GM23338 (cell line): ENCODE measurements around the gene KCNB1. TPM values are rescaled to one million over a fixed set of nuclear protein-coding genes. Genes with fewer than 3 reads are reported as not detected.

ENCODE experiments used
- ATAC-seq: fragments of 200-7000 bp; cut with Tn5 transposase; 3 replicates; pipeline ENCODE4 v1.9.1; 2020
- DNase-seq: peaks from one replicate; pipeline ENCODE4 v3.0.0-alpha.2; 2015; ENCODE audit warnings: low spot score
- H2AFZ ChIP-seq: fragments of 200-600 bp; sonication (generic); 2 replicates; pipeline ENCODE4 v1.8.0; 2016; ENCODE audit warnings: antibody characterized with exemption, mild to moderate bottlenecking, moderate library complexity
- H3F3A ChIP-seq: fragments of 200-600 bp; sonication (generic); replicated peaks from 2 replicates; pipeline ENCODE4 v1.8.0; 2017; ENCODE audit warnings: antibody characterized with exemption, mixed run types, low read depth
- H3K27ac ChIP-seq: fragments of 200-600 bp; sonication (generic); 2 replicates; pipeline ENCODE4 v1.6.1; 2016; ENCODE audit warnings: low read depth
- H3K27me3 ChIP-seq: fragments of 200-600 bp; sonication (generic); 2 replicates; pipeline ENCODE4 v1.8.0; 2016; ENCODE audit warnings: mild to moderate bottlenecking, mixed run types, moderate library complexity; ENCODE audit not compliant: insufficient read depth
- H3K36me3 ChIP-seq: fragments of 200-600 bp; sonication (generic); 2 replicates; pipeline ENCODE4 v1.8.0; 2016; ENCODE audit warnings: mild to moderate bottlenecking; ENCODE audit not compliant: insufficient read depth
- H3K4me1 ChIP-seq: fragments of 200-600 bp; sonication (generic); 2 replicates; pipeline ENCODE4 v1.8.0; 2016; ENCODE audit warnings: mild to moderate bottlenecking, moderate library complexity; ENCODE audit not compliant: insufficient read depth
- H3K4me2 ChIP-seq: fragments of 200-600 bp; sonication (generic); 2 replicates; pipeline ENCODE4 v1.7.1; 2017; ENCODE audit warnings: mixed run types
- H3K4me3 ChIP-seq: fragments of 200-600 bp; sonication (generic); 2 replicates; pipeline ENCODE4 v1.6.1; 2016; ENCODE audit warnings: mixed run types
- H3K79me2 ChIP-seq: fragments of 200-600 bp; sonication (generic); replicated peaks from 2 replicates; pipeline ENCODE4 v1.8.0; 2017; ENCODE audit warnings: mild to moderate bottlenecking; ENCODE audit not compliant: insufficient read depth
- H3K9me2 ChIP-seq: fragments of 200-600 bp; sonication (generic); 2 replicates; pipeline ENCODE4 v1.8.0; 2017; ENCODE audit not compliant: insufficient read depth
- H4K20me1 ChIP-seq: fragments of 200-600 bp; sonication (generic); replicated peaks from 2 replicates; pipeline ENCODE4 v1.8.0; 2017; ENCODE audit warnings: mild to moderate bottlenecking; ENCODE audit not compliant: insufficient read depth
- H3K27ac Mint-ChIP-seq: 2 replicates; pipeline ENCODE4 v1.8.0; 2020; ENCODE audit warnings: inconsistent platforms, mild to moderate bottlenecking, moderate library complexity, mixed read lengths
- H3K27me3 Mint-ChIP-seq: 3 replicates; pipeline ENCODE4 v1.8.0; 2022; ENCODE audit warnings: low read depth, mild to moderate bottlenecking, moderate library complexity, mixed read lengths, inconsistent platforms; ENCODE audit not compliant: insufficient read depth, poor library complexity
- H3K36me3 Mint-ChIP-seq: 3 replicates; pipeline ENCODE4 v1.8.0; 2021; ENCODE audit warnings: low read depth, mild to moderate bottlenecking, inconsistent platforms, moderate library complexity, mixed read lengths
- H3K4me1 Mint-ChIP-seq: 3 replicates; pipeline ENCODE4 v1.8.0; 2020; ENCODE audit warnings: mild to moderate bottlenecking, inconsistent platforms, mixed read lengths
- H3K4me3 Mint-ChIP-seq: 3 replicates; pipeline ENCODE4 v1.8.0; 2021; ENCODE audit warnings: moderate library complexity, mild to moderate bottlenecking, inconsistent platforms, mixed read lengths
- H3K9me3 Mint-ChIP-seq: 3 replicates; pipeline ENCODE4 v1.8.0; 2020; ENCODE audit warnings: moderate library complexity, mild to moderate bottlenecking, inconsistent platforms, mixed read lengths
- CREB1 ChIP-seq: fragments of 250-450 bp; sonication (Bioruptor Pico); IDR thresholded peaks from 2 replicates; pipeline ENCODE4 v1.5.0; 2020; ENCODE audit warnings: low read depth, mild to moderate bottlenecking, moderate library complexity
- CTCF ChIP-seq, 2 experiments: fragments of 200-600 bp in 1 of 2; sonication (generic) in 1 of 2; conservative IDR thresholded peaks; 2 replicates each; pipeline versions ENCODE4 v1.5.1 to v1.6.1; 2016 to 2017; ENCODE audit warnings: antibody characterized with exemption in 2 of 2, low read depth in 2 of 2, mild to moderate bottlenecking in 2 of 2, moderate library complexity in 1 of 2
- ETS1 ChIP-seq: IDR thresholded peaks from 2 replicates; pipeline ENCODE4 v1.6.1; 2016; ENCODE audit warnings: antibody characterized with exemption
- EZH2 ChIP-seq: fragments of 200-600 bp; sonication (generic); IDR thresholded peaks from one replicate; pipeline ENCODE4 v1.8.0; 2017; ENCODE audit warnings: antibody characterized with exemption, mild to moderate bottlenecking, low read depth; ENCODE audit not compliant: unreplicated experiment
- EZH2phosphoT487 ChIP-seq: fragments of 200-600 bp; sonication (generic); IDR thresholded peaks from one replicate; pipeline ENCODE4 v1.8.1; 2018; ENCODE audit warnings: antibody characterized with exemption; ENCODE audit not compliant: unreplicated experiment
- JUNB ChIP-seq: IDR thresholded peaks from one replicate; pipeline ENCODE4 v1.6.1; 2016; ENCODE audit warnings: antibody characterized with exemption; ENCODE audit not compliant: unreplicated experiment
- NANOG ChIP-seq: IDR thresholded peaks from 2 replicates; pipeline ENCODE4 v1.6.1; 2016; ENCODE audit warnings: antibody characterized with exemption, borderline replicate concordance
- POLR2AphosphoS5 ChIP-seq: IDR thresholded peaks from 2 replicates; pipeline ENCODE4 v1.6.1; 2016; ENCODE audit warnings: antibody characterized with exemption, low read depth
- REST ChIP-seq: IDR thresholded peaks from one replicate; pipeline ENCODE4 v1.6.1; 2018; ENCODE audit warnings: antibody characterized with exemption; ENCODE audit not compliant: unreplicated experiment
- STAT1 ChIP-seq: IDR thresholded peaks from one replicate; pipeline ENCODE4 v1.6.1; 2016; ENCODE audit warnings: antibody characterized with exemption; ENCODE audit not compliant: unreplicated experiment
- ZNF114 ChIP-seq: fragments of 250-450 bp; sonication (Bioruptor Pico); IDR thresholded peaks from 2 replicates; pipeline ENCODE4 v1.5.0; 2020; ENCODE audit warnings: mild to moderate bottlenecking, moderate library complexity
- ZNF331 ChIP-seq: fragments of 250-450 bp; sonication (Bioruptor Pico); IDR thresholded peaks from 2 replicates; pipeline ENCODE4 v1.5.0; 2020; ENCODE audit warnings: low read depth, mild to moderate bottlenecking, moderate library complexity
- polyA plus RNA-seq: library from polyadenylated mRNA; unstranded; fragments of >200 nt; fragmentation: Nextera tagmentation; extraction: Ambion mirVana; gene quantifications from 2 replicates; pipeline ENCODE4 v1.2.1, GENCODE V29; 2016
- total RNA-seq: library from RNA; depleted of rRNA; stranded (reverse); fragments of >200 nt; shearing (Covaris generic); gene quantifications from 2 replicates; pipeline ENCODE4 v1.2.3, GENCODE V29; 2014

Gene KCNB1
- total and polyA plus RNA-seq, 2 experiments from 2014 or later = 0.28 to 0.29 TPM

- TF ChIP-seq REST = no peak
Observed at GRCh38 chr20:49431329-49431728, 51.1 kb downstream of the KCNB1 start (continued).

- H4K20me1 ChIP-seq = no peaks in the 10 kb centered on the region
- no peaks in the 10 kb centered on the region for H3K79me2 ChIP-seq
- H3K27me3 ChIP-seq = no peaks in the 10 kb centered on the region
- no peaks in the 10 kb centered on the region for H3K4me1 ChIP-seq
- H3K4me3 Mint-ChIP-seq = no peak overlapping the region
- DNase-seq = no peak
- H3K4me2 ChIP-seq = no peak overlapping the region
- peaks cover 6% of the 10 kb centered on the region for H3K27me3 Mint-ChIP-seq
- H3K36me3 Mint-ChIP-seq = no peaks in the 10 kb centered on the region
- no peaks in the 10 kb centered on the region for H3K9me3 Mint-ChIP-seq
- no peak overlapping the region for H3K4me3 ChIP-seq
- no peak for ATAC-seq
- no peak overlapping the region for H2AFZ ChIP-seq
- no peaks in the 10 kb centered on the region for H3K36me3 ChIP-seq
- H3K9me2 ChIP-seq = no peaks in the 10 kb centered on the region
- no peak overlapping the region for H3K27ac ChIP-seq
- no peaks in the 10 kb centered on the region for H3K4me1 Mint-ChIP-seq
- H3F3A ChIP-seq = no peaks in the 10 kb centered on the region
- H3K27ac Mint-ChIP-seq = no peak overlapping the region
- no peak for TF ChIP-seq ETS1
- TF ChIP-seq REST = no peak
- no peak for TF ChIP-seq CTCF (conservative IDR thresholded peaks at IDR 0.05; ENCODE audit: low read depth in 2 of 2)
- no peak for TF ChIP-seq POLR2AphosphoS5
- no peak for TF ChIP-seq EZH2phosphoT487
- TF ChIP-seq EZH2 = no peak
- no peak for TF ChIP-seq STAT1
- no peak for TF ChIP-seq JUNB
- no peak for TF ChIP-seq NANOG
- TF ChIP-seq ZNF331 (CRISPR knock-in tag) = no peak
- no peak for TF ChIP-seq CREB1 (CRISPR knock-in tag)
- no peak for TF ChIP-seq ZNF114 (CRISPR knock-in tag)
Observed at GRCh38 chr20:49430320-49430719, 52.1 kb downstream of the KCNB1 start.
